ENCODE results near the gene MVB12B. TPM values are rescaled to one million over a fixed set of nuclear protein-coding genes. Genes with fewer than 3 reads are reported as not detected.

Gene MVB12B
- total RNA-seq, 4 donors from 2014 or later: 2.1 to 39.2 (median 22.2) TPM

DNA sequence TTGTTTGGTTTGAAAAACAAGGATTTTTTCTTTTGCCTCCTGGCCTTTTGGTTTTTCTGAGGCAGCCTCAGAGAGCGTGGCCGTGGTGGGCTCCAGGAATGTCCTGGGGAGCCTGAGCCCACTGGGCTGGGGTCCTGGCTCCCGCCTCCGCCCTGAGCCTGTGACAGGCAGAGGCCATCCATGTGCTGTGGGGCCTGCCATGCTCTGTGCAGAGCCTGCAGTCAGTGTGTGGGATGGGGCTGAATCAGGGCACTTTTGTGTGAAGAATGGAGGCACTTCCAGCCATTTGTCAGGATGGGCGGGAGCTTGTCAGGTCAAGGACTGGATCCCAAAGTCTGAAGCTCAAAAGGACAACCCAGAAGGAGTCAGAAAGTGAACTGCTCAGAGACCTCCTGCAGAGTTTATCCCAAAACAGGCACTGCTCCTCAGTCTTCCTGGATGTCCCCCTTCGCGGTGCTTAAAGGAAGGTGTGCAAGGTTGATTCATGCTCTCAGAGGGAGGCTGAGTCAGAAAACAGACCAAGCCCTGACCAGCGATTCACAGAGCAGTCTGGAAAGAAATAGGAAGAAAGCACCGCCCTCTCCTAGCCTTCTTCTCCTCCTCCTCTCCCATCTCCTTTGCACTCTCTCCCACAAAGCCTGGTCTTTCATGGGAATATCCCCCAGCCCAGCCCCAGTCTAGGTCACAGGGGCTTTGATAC, 53.2 kb downstream of the MVB12B start:
- Histone ChIP-seq H3K4me1 (no peaks in the 10 kb centered on the region), H3K27me3 (no peaks in the 10 kb centered on the region), H3K4me3 (no peak overlapping the region), H3K9me3 (no peaks in the 10 kb centered on the region), H3K27ac (no peak overlapping the region), H3K36me3 (no peaks in the 10 kb centered on the region)
- intact Hi-C loops (cut with DNase I; ENCODE audit: low total_unique reads): no loop called here
- TF ChIP-seq, protein P1, sequence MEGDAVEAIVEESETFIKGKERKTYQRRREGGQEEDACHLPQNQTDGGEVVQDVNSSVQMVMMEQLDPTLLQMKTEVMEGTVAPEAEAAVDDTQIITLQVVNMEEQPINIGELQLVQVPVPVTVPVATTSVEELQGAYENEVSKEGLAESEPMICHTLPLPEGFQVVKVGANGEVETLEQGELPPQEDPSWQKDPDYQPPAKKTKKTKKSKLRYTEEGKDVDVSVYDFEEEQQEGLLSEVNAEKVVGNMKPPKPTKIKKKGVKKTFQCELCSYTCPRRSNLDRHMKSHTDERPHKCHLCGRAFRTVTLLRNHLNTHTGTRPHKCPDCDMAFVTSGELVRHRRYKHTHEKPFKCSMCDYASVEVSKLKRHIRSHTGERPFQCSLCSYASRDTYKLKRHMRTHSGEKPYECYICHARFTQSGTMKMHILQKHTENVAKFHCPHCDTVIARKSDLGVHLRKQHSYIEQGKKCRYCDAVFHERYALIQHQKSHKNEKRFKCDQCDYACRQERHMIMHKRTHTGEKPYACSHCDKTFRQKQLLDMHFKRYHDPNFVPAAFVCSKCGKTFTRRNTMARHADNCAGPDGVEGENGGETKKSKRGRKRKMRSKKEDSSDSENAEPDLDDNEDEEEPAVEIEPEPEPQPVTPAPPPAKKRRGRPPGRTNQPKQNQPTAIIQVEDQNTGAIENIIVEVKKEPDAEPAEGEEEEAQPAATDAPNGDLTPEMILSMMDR (IDR thresholded peaks at IDR 0.05): no peak
- TF ChIP-seq POLR2A (IDR thresholded peaks at IDR 0.05): no peak
- no peak for DNase-seq

DNA sequence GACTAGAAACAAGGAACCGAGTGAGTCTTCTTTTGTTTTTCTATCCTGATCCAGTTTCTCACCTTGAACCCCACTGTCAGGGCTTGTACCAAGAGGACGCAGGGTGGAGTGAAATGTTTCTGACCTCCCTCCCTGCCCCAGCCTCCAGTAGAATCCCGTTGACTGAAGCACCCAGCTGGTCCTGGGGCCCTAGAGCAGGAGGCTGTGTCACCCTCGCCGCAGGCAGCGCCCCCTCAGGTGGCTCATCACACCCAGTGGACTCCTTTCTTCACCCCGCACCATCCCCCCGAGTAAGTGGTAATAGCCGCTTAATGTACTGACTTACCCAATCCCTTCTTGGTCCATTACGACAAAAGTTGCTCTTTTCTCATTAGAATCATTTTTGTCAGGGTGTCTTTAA, 53.8 kb downstream of the MVB12B start:
- no peaks in the 10 kb centered on the region for H3K27me3 ChIP-seq
- TF ChIP-seq, protein P1 (IDR thresholded peaks at IDR 0.05): no peak
- TF ChIP-seq POLR2A (IDR thresholded peaks at IDR 0.05): no peak
- no peak overlapping the region for H3K27ac ChIP-seq
- no peaks in the 10 kb centered on the region for H3K36me3 ChIP-seq
- intact Hi-C loops (cut with DNase I; ENCODE audit: low total_unique reads): no loop called here
- no peaks in the 10 kb centered on the region for H3K9me3 ChIP-seq
- H3K4me3 ChIP-seq: no peak overlapping the region
- no peaks in the 10 kb centered on the region for H3K4me1 ChIP-seq
- no peak for DNase-seq

DNA sequence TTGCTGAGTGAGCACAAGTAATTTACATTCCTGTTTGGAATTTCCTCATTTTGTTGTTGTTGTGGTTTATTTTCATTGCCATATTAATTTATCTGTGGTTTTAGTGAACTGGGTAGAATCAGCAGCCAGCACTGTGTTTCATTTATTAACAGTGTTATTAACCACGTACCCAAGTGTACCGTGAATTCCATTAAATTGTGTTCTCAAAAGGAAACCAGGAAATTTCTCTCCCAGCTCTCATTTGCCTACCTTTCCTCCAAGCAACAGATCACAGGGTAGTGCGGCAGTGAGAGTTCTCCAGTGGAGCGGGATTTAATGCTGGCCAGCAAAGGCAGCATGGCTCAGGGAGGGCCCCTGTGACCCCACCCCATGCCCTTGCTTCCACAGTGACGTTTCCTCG, 54.6 kb downstream of the MVB12B start:
- DNase-seq: no peak
- TF ChIP-seq POLR2A (IDR thresholded peaks at IDR 0.05): no peak
- TF ChIP-seq, protein P1 (IDR thresholded peaks at IDR 0.05): no peak
- Histone ChIP-seq H3K4me1 (no peaks in the 10 kb centered on the region), H3K27ac (no peak overlapping the region), H3K9me3 (no peaks in the 10 kb centered on the region), H3K27me3 (no peaks in the 10 kb centered on the region), H3K36me3 (no peaks in the 10 kb centered on the region), H3K4me3 (no peak overlapping the region)
- intact Hi-C loops (cut with DNase I; ENCODE audit: low total_unique reads): no loop called here

DNA sequence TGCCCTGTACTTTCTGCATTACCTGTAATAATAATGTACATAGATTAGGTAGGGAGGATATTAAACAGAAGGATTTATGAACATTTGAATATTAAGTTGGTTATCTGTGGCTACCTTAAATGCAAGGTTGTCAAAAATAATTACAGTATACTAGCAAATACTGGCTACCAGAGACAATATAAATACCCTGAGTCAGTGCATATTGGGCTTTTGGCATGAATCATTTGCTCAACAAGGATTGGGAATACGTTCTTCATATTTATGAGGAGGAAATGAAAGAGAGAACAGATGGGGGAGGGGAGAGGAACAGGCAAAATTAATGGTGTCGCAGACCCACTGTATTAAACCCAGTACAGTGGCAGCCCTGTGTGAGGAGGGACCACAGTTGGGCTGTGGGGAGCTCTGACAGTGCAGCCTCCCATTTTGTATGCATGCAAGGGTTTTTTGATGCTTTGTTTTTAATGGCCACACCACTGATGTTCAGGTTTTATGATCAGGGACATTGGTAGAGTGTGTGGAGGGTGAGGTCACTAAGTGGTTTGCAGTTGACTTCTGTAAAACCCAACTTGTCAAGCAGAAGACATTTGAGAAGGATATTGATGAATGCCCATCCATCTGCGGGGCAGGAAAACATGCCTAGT, 56.9 kb downstream of the MVB12B start:
- H3K4me1 ChIP-seq: no peaks in the 10 kb centered on the region
- no peak overlapping the region for H3K27ac ChIP-seq
- intact Hi-C loops (cut with DNase I; ENCODE audit: low total_unique reads): no loop called here

DNA sequence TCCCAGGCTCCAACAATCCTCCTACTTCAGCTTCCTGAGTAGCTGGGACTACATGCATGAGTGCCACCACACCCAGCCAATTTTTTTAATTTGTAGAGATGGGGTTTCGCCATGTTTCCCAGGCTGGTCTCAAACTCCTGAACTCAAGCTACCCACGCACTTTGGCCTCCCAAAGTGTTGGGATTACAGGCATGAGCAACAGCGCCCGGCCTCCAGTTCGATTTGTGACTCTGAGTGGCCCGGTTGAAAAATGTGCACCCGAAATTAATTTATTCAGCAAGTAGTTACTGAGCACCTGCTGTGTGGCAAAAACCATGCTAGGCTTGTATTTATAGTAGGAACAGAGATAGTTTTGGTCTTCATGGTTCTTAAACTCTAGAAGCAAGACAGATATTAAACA, 58.3 kb downstream of the MVB12B start:
- Histone ChIP-seq H3K27ac (no peak overlapping the region), H3K27me3 (no peaks in the 10 kb centered on the region), H3K9me3 (no peaks in the 10 kb centered on the region), H3K4me3 (no peak overlapping the region), H3K36me3 (no peaks in the 10 kb centered on the region), H3K4me1 (no peaks in the 10 kb centered on the region)
- no peak for DNase-seq
- intact Hi-C loops (cut with DNase I; ENCODE audit: low total_unique reads): no loop called here
- TF ChIP-seq, protein P1 (IDR thresholded peaks at IDR 0.05): no peak
- no peak for TF ChIP-seq POLR2A (IDR thresholded peaks at IDR 0.05)

More for the DNA sequence above, 56.9 kb downstream of the MVB12B start:
- Histone ChIP-seq H3K27me3 (no peaks in the 10 kb centered on the region), H3K4me3 (no peak overlapping the region), H3K9me3 (no peaks in the 10 kb centered on the region), H3K36me3 (no peaks in the 10 kb centered on the region)
- no peak for TF ChIP-seq POLR2A (IDR thresholded peaks at IDR 0.05)
- TF ChIP-seq, protein P1 (IDR thresholded peaks at IDR 0.05): no peak
- no peak for DNase-seq
